Lung microvascular endothelial cell (primary cell): Measurements from ENCODE around the gene MDGA2. TPM values are rescaled to one million over a fixed set of nuclear protein-coding genes. Genes with fewer than 3 reads are reported as not detected.
"Not testable (repeated sequence)": the region's sequence is repeated elsewhere in the genome, so short reads cannot be mapped to it uniquely, and the experiment has no call there.

ENCODE experiments used
- DNase-seq, 2 donors: peaks; one replicate each; pipeline versions ENCODE4 v3.0.0 to v3.0.0-alpha.2; 2010; ENCODE audit warnings: low read depth in 2 of 2
- total RNA-seq: library from RNA; depleted of rRNA; stranded (reverse); fragments of >200 nt; gene quantifications from 2 replicates; pipeline ENCODE4 v1.2.1, GENCODE V29; 2014

Gene MDGA2
- total RNA-seq, 1 donor from 2014 or later = not detected

GRCh38 chr14:47345016-47345415 lies 330.4 kb downstream of the MDGA2 start:
- DNase-seq = no peak

DNA sequence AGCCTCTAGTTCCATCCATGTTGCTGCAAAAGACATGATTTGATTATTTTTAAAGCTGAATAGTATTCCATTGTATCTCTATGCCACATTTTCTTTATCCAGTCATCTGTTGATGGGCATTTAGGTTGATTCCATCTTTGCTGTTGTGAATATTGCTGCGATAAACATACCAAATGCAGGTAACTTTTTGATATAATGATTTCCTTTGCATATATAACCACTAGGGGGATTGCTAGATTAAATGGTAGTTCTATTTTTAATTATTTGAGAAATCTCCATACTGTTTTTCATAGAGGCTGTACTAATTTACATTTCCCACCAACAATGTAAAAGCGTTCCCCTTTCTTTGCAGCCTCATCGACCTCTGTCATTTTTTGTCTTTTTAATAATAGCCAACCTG lies 342.5 kb downstream of the MDGA2 start:
- no peak for DNase-seq

GRCh38 chr14:47332106-47332505 lies 343.3 kb downstream of the MDGA2 start:
- DNase-seq = no peak

GRCh38 chr14:47328376-47328775 lies 347.0 kb downstream of the MDGA2 start:
- no peak for DNase-seq

DNA sequence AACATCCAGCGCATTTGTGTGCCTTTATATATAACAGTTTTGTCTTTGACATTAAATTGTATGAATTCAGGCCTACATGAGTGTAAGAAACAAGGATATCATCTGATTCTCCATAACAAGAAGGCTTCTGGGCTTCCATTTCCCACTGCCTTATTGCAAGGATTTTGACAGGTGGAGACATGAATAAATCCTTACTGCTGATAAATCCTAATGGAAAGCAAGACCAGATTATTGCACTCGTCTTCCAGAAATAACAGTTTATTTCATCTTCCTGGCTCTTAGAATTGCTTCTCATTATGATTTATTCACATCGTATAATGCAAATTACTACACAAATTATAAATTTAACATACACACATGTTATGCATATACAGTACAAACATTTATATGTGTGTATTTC lies 348.1 kb downstream of the MDGA2 start:
- no peak for DNase-seq

DNA sequence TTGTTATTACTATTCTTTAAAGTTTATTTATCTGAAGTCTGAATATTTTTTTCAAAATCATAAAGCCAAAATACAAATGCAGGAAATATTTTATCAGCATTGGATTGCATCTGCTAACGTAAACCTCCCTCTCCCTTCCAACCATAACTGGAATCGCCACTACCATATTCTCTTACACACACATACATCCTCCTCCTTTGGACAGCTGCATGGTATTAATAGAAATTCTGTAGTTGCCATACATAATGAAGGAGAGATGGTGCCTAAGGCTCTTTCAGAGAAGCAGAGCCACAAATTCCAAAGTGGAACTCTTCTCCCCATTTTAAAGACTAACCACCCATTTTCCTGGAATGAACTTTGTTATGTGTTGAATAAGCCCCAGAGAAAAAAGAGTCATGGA lies 352.7 kb downstream of the MDGA2 start:
- DNase-seq = no peak

DNA sequence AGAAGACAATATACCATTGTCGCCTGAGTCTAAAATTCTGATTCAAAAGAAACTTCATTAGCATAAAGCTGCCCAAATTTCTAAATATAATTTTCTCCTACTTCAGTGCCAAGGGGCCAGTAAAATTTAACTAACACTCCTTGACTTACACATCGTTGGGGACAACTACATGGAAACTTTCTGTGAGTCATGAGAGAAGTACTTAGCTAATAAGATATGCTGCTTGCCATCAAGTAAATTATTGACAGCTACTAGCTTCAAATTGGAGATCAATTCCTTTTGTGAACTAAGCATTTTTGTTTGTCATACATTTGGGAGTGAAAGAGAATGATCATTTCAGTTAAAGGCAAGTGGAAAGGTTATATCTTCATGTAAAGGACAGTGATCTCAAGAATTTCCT lies 373.3 kb downstream of the MDGA2 start:
- no peak for DNase-seq

DNA sequence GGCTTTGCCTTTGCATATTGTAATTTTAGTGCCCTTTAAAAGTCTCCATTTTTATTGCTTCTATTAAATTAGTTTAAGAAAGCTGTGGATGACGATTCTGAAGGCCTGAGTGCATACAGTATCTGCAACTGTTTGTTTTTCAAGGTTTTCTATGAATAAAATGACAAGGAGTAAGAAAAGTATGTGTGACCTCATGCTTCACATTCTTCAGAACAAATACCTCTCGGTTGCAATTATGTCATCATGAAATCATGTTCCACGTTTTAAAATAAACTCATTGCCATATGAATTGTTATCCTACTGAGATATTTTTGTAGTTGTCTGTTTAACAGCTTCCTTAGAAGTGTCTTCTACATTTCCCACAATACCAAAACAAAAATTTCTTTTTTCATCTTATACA lies 374.6 kb downstream of the MDGA2 start:
- DNase-seq = no peak

- no peak for DNase-seq
These were observed 378.0 kb downstream of the MDGA2 start for GRCh38 chr14:47297374-47297773.

DNA sequence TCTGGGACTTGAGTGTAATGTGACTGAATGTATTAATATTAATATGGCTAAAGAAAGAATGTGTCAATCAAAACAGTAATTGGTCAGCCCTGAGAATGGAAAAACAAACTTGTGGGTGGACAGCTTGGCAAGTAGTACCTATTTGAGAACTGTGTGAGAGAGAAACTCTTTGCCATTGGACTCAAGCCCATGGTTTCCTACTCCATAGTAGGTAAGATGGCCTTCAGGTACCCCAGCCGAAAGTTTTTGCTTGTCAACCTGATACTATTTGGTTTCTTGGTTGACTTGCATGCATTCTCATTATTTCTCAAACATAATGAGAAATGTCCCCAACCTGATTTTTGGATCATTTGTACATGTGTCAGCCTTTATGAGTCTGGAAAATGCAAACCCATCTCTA lies 391.1 kb downstream of the MDGA2 start:
- DNase-seq = no peak

DNA sequence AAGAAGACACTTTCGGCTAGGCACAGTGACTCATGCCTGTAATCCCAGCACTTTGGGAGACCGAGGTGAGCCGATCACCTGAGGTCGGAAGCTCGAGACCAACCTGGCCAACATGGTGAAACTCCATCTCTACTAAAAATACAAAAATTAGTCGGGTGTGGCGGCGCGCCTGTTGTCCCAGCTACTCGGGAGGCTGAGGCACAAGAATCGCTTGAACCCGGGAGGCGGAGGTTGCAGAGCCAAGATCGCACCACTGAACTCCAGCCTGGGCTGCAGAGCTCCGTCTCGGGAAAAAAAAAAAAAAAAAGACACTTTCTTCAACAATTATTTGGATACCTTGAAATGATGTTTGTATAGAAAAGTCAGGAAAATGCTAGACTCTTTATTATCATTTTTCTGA lies 393.6 kb downstream of the MDGA2 start:
- DNase-seq = not testable (repeated sequence)

DNA sequence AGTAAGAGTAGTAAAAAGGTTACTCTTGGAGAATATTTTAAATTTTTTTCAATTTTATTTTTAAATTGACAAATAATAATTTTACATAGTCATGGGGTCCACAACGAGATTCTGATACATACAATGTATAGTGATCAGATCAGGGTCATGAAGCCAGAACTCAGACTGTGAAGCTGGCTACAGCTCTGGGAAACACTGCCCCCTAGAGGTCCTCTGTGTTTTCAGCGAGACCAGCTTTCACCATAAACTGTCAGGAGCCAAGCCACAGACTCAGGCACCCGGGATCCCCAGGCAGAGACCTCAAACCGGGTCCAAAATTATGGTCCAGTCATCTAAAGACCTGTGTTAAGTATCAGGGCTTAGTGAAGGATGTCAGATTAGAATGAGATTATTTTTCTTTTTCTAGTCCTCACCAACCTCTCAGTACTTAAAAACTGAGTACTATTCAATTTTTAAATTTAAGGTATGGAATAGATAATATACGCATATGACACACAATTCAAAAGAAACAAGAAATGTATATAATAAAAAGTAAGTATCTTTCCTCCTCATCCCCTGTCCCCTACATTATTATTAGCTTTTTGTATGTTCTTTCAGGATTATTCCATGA lies 397.1 kb downstream of the MDGA2 start:
- peak; percentile 9 to 37 for DNase-seq

DNA sequence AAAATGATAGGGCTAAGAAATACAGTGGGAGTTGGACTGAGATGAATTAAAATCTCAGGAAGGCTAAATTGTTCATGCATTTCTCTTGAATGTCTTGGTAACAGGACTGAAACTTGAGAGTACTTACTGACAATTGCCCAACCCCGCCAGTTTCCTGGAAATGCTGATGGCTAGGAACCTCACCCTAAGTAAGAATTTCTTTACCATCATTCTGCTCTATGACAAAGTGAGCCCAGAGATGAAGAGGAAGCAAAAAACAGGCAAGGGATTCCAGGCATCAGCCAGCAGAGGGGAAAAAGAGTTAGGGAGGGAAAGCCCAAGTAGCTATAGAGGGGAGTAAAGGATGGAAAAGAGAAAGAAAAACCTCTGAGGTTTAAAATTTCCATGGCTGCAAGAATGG lies 397.7 kb downstream of the MDGA2 start:
- DNase-seq = no peak

DNA sequence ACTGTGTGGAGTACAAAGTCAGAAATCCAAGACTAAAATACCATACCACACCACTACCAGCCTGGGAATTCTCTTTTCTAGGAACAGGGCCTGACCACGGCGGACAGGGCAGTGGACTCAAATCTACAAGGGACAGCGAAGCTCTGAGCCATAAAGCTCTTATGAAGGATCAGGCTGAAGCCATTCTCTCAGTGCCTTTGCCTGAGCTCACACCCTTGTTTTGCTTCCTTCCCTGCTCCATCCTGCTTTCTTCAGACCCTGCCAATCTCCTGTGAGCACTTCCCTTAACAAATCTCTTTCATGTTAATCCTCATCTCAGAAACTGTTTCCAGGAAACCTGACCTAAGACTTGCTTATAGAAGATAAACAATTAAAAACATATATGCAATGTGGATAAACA lies 398.5 kb downstream of the MDGA2 start:
- no peak for DNase-seq

- DNase-seq = no peak
These were observed 401.5 kb downstream of the MDGA2 start for GRCh38 chr14:47273939-47274338.

- DNase-seq = no peak
These were observed 404.7 kb downstream of the MDGA2 start for GRCh38 chr14:47270715-47271114.

- DNase-seq = no peak
These were observed 405.5 kb downstream of the MDGA2 start for GRCh38 chr14:47269756-47270492.

GRCh38 chr14:47264842-47265241 lies 410.6 kb downstream of the MDGA2 start:
- no peak for DNase-seq

GRCh38 chr14:47262801-47263200 lies 412.6 kb downstream of the MDGA2 start:
- no peak for DNase-seq

DNA sequence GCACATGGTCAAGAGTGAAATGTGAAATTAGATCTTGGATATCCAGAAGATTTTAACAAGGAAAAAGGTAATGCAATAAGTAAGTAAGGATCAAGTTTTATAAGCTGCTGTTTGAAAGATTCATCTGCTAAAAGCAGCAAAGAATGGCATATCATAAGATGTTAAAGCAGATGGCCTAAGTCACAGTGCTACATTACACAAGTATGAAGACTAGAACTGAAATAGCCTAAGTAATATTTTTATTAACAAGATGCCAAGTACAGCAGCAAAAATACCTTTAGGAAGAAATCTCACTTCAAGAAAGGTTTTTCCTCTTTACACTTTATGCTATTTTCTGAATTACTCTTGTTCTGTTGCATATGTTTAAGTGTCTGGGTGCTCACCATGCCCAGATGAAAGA lies 414.1 kb downstream of the MDGA2 start:
- DNase-seq = no peak

GRCh38 chr14:47259796-47260195 lies 415.6 kb downstream of the MDGA2 start:
- DNase-seq = no peak

GRCh38 chr14:47257013-47257412 lies 418.4 kb downstream of the MDGA2 start:
- DNase-seq = no peak

DNA sequence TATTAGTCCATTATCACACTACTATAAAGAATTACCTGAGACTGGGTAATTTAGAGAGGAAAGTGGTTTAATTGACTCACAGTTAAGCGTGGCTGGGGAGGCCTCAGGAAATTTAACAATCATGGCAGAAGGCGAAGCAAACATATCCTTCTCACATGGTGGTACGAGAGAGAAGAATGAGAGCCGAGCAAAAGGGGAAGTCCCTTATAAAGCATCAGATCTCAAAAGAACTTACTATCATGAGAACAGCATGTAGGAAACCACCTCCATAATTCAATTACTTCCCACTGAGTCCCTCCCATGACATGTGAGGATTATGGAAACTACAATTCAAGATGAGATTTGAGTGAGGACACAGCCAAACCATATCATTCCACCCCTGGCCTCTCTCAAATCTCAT lies 422.6 kb downstream of the MDGA2 start:
- DNase-seq = no peak

GRCh38 chr14:47246367-47246766 lies 429.0 kb downstream of the MDGA2 start:
- no peak for DNase-seq
